COR-L47 (cell line): ENCODE results near the gene TTC6.
"Not testable (repeated sequence)": the region's sequence is repeated elsewhere in the genome, so short reads cannot be mapped to it uniquely, and the experiment has no call there.

ENCODE experiments used
- DNase-seq: peaks from one replicate; lab custom pipeline; 2025; lab: John Stamatoyannopoulos, UW

Gene TTC6

GRCh38 chr14:37594971-37595808, at the start of gene TTC6, which contains the start of gene FOXA1:
Gene TTC6 (plus strand): TSS chr14:37595629. CDS start chr14:37622065, 26,436 bp downstream.
Gene FOXA1 (minus strand): TSS chr14:37595249. CDS start chr14:37594972, 277 bp downstream.
- DNase-seq = peak; percentile 90

GRCh38 chr14:37546621-37547447, 48.6 kb upstream of the TTC6 start:
- peak; percentile 2 for DNase-seq

- no peak for DNase-seq
Measured at GRCh38 chr14:37550511-37550910, 44.9 kb upstream of the TTC6 start.

- DNase-seq = no peak
Measured at GRCh38 chr14:37551119-37551518, 44.3 kb upstream of the TTC6 start.

GRCh38 chr14:37553935-37554550, 41.4 kb upstream of the TTC6 start:
- DNase-seq = no peak

- DNase-seq = not testable (repeated sequence)
Measured at GRCh38 chr14:37555596-37555995, 39.8 kb upstream of the TTC6 start.

- no peak for DNase-seq
Measured at GRCh38 chr14:37558740-37559139, 36.7 kb upstream of the TTC6 start.

GRCh38 chr14:37559386-37559785, 36.0 kb upstream of the TTC6 start:
- DNase-seq = no peak

- DNase-seq = no peak
Measured at GRCh38 chr14:37563189-37563588, 32.2 kb upstream of the TTC6 start.

GRCh38 chr14:37565550-37565949, 29.9 kb upstream of the TTC6 start:
- peak; percentile 41 for DNase-seq

- no peak for DNase-seq
Measured at GRCh38 chr14:37566811-37567371, 28.5 kb upstream of the TTC6 start.

- DNase-seq = no peak
Measured at GRCh38 chr14:37569729-37570128, 25.7 kb upstream of the TTC6 start.

- no peak for DNase-seq
Measured at GRCh38 chr14:37571391-37571790, 24.0 kb upstream of the TTC6 start.

- DNase-seq = no peak
Measured at GRCh38 chr14:37573356-37573755, 22.1 kb upstream of the TTC6 start.

GRCh38 chr14:37579274-37579673, 16.2 kb upstream of the TTC6 start:
- no peak for DNase-seq

- no peak for DNase-seq
Measured at GRCh38 chr14:37580146-37580545, 15.3 kb upstream of the TTC6 start.

GRCh38 chr14:37583358-37584210, 11.8 kb upstream of the TTC6 start:
- peak; percentile 81 for DNase-seq

- no peak for DNase-seq
Measured at GRCh38 chr14:37584211-37585100, 11.0 kb upstream of the TTC6 start.

- no peak for DNase-seq
Measured at GRCh38 chr14:37585101-37585511, 10.3 kb upstream of the TTC6 start.
